ENCODE data around the gene ISL2. TPM values are rescaled to one million over a fixed set of nuclear protein-coding genes. Genes with fewer than 3 reads are reported as not detected.

ISL2 gene
- polyA plus RNA-seq, 2 of the 4 experiments (the other 2 are of a cell fraction), result 2.6 to 3.2 TPM

DNA sequence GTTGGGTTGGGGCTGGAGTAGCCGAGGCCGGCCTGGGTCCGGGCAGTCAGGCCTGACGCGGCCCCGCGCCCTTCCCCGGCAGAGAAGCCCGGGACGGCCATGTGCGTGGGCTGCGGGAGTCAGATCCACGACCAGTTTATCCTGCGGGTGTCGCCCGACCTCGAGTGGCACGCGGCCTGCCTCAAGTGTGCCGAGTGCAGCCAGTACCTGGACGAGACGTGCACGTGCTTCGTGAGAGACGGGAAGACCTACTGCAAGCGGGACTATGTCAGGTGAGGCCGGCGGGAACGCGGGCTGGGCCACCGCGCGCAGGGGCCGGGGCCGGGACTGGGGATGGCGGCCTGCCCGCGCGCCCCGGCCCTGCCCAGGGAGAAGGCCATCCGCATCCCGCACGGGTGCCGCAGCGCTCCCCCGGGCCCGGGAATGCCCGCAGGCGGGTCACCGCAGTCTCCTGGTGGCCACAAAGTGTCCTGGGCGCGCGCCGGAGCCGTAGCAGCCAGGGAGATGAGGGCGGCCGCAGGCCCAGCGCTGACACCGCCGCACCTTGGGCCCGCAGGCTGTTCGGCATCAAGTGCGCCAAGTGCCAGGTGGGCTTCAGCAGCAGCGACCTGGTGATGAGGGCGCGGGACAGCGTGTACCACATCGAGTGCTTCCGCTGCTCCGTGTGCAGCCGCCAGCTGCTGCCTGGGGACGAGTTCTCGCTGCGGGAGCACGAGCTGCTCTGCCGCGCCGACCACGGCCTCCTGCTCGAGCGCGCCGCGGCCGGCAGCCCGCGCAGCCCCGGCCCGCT, 1.3 kb downstream of the ISL2 start:
- DNase-seq (ENCODE audit: low read depth in 1 of 2, low spot score in 1 of 2) (no peak), FAIRE-seq (no peak), ATAC-seq (no peak)
- no peaks in the 10 kb centered on the region for H3K9me3 ChIP-seq
- WGBS (ENCODE audit: missing lambda C conversion rate), result 93% methylated on average over 83 of the region's 89 CpGs
- CTCF ChIA-PET, result interaction anchor here (0.6 kb wide), 1 partner anchor 234 kb away, joined by 3 read pairs; no protein-coding TSS in a partner anchor
- POLR2A ChIA-PET, result no interaction called here
- peaks cover 31% of the 10 kb centered on the region for H3K4me1 ChIP-seq
- peak overlapping the region; percentile 75 for H3K4me3 ChIP-seq
- TF ChIP-seq TP53 (CRISPR knock-in tag; IDR thresholded peaks at IDR 0.05) (no peak), RCOR1 (IDR thresholded peaks at IDR 0.05; ENCODE audit: low read depth, low read length) (no peak), RAD21 (conservative IDR thresholded peaks at IDR 0.05 in 1 of 2, IDR thresholded peaks at IDR 0.05 in 1 of 2) (no peak)
- TF ChIP-seq, protein P1, sequence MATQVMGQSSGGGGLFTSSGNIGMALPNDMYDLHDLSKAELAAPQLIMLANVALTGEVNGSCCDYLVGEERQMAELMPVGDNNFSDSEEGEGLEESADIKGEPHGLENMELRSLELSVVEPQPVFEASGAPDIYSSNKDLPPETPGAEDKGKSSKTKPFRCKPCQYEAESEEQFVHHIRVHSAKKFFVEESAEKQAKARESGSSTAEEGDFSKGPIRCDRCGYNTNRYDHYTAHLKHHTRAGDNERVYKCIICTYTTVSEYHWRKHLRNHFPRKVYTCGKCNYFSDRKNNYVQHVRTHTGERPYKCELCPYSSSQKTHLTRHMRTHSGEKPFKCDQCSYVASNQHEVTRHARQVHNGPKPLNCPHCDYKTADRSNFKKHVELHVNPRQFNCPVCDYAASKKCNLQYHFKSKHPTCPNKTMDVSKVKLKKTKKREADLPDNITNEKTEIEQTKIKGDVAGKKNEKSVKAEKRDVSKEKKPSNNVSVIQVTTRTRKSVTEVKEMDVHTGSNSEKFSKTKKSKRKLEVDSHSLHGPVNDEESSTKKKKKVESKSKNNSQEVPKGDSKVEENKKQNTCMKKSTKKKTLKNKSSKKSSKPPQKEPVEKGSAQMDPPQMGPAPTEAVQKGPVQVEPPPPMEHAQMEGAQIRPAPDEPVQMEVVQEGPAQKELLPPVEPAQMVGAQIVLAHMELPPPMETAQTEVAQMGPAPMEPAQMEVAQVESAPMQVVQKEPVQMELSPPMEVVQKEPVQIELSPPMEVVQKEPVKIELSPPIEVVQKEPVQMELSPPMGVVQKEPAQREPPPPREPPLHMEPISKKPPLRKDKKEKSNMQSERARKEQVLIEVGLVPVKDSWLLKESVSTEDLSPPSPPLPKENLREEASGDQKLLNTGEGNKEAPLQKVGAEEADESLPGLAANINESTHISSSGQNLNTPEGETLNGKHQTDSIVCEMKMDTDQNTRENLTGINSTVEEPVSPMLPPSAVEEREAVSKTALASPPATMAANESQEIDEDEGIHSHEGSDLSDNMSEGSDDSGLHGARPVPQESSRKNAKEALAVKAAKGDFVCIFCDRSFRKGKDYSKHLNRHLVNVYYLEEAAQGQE (IDR thresholded peaks at IDR 0.05), result no peak
- peak overlapping the region; percentile 89 for H3K4me2 ChIP-seq
- H3K27ac ChIP-seq, result peak overlapping the region; percentile 82 to 84; a peak in 4 of 6 replicates

DNA sequence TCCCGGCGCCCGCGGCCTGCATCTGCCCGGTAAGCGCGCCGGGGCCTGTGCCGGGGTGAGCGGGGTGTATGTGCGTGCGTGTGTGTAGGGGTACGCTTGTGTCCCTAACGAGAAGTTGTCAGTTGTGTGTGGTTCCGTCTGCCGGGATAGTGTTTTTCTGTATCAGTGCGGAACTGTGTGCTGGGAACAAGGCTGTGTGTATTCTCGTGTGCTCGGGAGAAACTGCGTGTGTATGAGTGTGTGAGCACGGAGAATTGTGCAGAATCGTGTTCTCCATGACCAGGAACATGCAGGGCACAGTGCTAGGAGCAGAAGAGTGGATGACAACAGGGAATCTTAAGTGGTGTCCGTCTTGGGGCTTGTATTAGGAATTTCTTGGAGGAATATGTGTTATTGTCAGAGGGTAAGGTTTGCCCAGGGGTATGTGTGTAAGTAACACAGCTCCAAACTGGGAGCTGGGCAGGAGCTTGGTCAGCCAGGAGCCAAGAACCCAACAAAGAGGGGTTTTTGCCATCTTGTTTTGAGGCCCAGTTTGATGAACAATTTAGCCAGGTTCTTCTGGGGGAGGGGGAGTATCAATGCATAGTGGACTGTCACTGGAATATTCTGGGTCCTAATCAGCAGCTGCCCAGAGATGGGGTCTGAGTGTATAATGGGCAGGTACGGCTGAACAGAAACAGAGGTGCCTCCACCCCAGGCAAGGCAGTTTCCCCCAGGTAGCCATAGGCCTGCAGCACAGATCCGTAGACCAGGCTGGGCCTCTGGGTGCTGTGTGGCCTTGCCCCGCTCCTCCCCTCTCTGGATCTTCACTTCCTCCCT, 2.1 kb downstream of the ISL2 start:
- peak overlapping the region; percentile 89; the same call in 2 of the 3 replicates for H3K4me2 ChIP-seq
- H3K4me3 ChIP-seq, result no peak overlapping the region
- no peak for DNase-seq (ENCODE audit: low read depth in 1 of 2, low spot score in 1 of 2)
- CTCF ChIA-PET, result interaction anchor here (0.6 kb wide), 1 partner anchor 253 kb away, joined by 3 read pairs; no protein-coding TSS in a partner anchor
- TF ChIP-seq NR3C1 (IDR thresholded peaks at IDR 0.05) (no peak), FOXS1 (CRISPR knock-in tag; IDR thresholded peaks at IDR 0.05) (no peak), ZFP36 (IDR thresholded peaks at IDR 0.05; ENCODE audit: borderline replicate concordance, partially characterized antibody) (no peak), NFE2L2 (conservative IDR thresholded peaks at IDR 0.05; ENCODE audit: low read length) (no peak), RARB (CRISPR knock-in tag; IDR thresholded peaks at IDR 0.05) (no peak), RCOR1 (IDR thresholded peaks at IDR 0.05; ENCODE audit: low read depth, low read length) (no peak), TFCP2L1 (CRISPR knock-in tag; IDR thresholded peaks at IDR 0.05) (no peak), EHMT2 (IDR thresholded peaks at IDR 0.05; ENCODE audit: low read depth) (no peak)
- peaks cover 26% of the 10 kb centered on the region for H3K4me1 ChIP-seq
- H3K27ac ChIP-seq, result no peak overlapping the region
- ATAC-seq, result no peak
- no peak for FAIRE-seq
- POLR2A ChIA-PET, result no interaction called here
- 96% methylated on average over 26 of the region's 26 CpGs for WGBS (ENCODE audit: missing lambda C conversion rate)
- H3K9me3 ChIP-seq, result no peaks in the 10 kb centered on the region

DNA sequence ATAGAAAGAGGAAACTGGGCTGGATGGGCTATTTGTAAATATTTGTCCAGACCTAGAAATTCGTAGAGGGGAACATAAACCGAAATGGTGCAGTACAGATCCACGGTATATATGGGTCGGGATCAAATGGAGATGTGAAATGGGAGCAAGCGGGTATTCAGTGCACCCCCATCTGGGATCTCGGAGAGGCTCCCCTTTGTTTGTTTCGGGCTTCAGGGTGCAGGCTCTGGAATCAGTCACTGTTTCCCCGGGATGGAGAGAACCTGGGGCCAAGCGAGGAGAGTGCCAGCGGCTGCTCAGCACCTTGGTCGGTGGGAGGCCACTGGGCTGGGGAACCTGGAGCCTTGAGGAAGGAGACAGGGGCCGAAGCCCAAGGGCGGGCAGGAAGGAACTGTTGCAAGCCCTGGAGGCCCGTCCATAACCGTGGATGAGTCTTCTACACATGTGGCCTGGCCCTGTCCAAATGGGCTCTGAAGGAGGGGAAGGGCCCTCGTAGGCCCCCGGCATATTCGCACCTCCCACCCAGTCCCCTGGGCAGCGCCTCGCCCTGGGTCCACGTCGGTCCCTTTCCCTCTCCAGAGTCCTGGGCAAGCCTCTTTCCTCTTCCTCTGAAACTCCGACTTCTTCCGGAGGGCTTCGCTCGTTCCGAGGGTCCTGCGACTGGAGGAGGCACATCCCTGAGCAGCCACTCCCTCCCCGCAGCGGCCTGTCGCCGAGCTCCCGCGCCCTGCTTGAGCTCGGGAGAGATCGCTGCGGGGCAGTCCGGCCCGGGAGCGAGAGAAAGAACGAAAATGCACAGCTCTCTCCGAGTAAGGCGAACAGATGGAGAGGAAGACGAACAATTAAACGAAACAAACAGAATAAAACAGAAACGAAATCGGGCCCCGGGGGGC, 3.0 kb downstream of the ISL2 start:
- no peak for TF ChIP-seq PHF8 (IDR thresholded peaks at IDR 0.05; ENCODE audit: borderline replicate concordance, low read depth)
- TF ChIP-seq, protein P2, sequence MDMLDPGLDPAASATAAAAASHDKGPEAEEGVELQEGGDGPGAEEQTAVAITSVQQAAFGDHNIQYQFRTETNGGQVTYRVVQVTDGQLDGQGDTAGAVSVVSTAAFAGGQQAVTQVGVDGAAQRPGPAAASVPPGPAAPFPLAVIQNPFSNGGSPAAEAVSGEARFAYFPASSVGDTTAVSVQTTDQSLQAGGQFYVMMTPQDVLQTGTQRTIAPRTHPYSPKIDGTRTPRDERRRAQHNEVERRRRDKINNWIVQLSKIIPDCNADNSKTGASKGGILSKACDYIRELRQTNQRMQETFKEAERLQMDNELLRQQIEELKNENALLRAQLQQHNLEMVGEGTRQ (IDR thresholded peaks at IDR 0.05), result no peak
- no peak overlapping the region for H3K4me3 ChIP-seq
- DNase-seq (ENCODE audit: low read depth in 1 of 2, low spot score in 1 of 2) (no peak), FAIRE-seq (no peak), ATAC-seq (no peak)
- WGBS (ENCODE audit: missing lambda C conversion rate), result 92% methylated on average over 48 of the region's 48 CpGs
- H3K4me2 ChIP-seq, result no peak overlapping the region
- ChIA-PET POLR2A (no interaction called here), CTCF (interaction anchor here (0.6 kb wide), 1 partner anchor 254 kb away, joined by 3 read pairs; no protein-coding TSS in a partner anchor)
- H3K4me1 ChIP-seq, result peaks cover 18% of the 10 kb centered on the region
- H3K27ac ChIP-seq, result no peak overlapping the region
- H3K9me3 ChIP-seq, result no peaks in the 10 kb centered on the region
